Measurements from ENCODE around the gene ANKRD17. TPM values are rescaled to one million over a fixed set of nuclear protein-coding genes. Genes with fewer than 3 reads are reported as not detected.

The ANKRD17 gene

GRCh38 chr4:73037057-73037456 is 221.5 kb downstream of the ANKRD17 start:
- no peaks in the 10 kb centered on the region for H3K36me3 ChIP-seq (ENCODE audit: control insufficient read depth, insufficient read depth, low read length)
- H3K79me2 ChIP-seq (ENCODE audit: control insufficient read depth, insufficient read depth, low read length), result no peaks in the 10 kb centered on the region
- no peaks in the 10 kb centered on the region for H3K79me1 ChIP-seq (ENCODE audit: low read length)
- H2BK5ac ChIP-seq (ENCODE audit: low read length), result no peak overlapping the region
- H4K8ac ChIP-seq (ENCODE audit: low read depth, low read length), result no peak overlapping the region
- H2AK5ac ChIP-seq (ENCODE audit: low read length), result no peak overlapping the region
- no peaks in the 10 kb centered on the region for H3K27me3 ChIP-seq (ENCODE audit: insufficient read depth, low read length, poor library complexity)
- no peak overlapping the region for H3K9ac ChIP-seq (ENCODE audit: low read length)
- WGBS (ENCODE audit: extremely low coverage, insufficient coverage, low lambda C conversion rate), result no CpG with 5 or more reads among the region's 4 CpGs
- no peak overlapping the region for H3K23ac ChIP-seq (ENCODE audit: low read length)
- no peak overlapping the region for H3K4me2 ChIP-seq (ENCODE audit: low read length)
- H2BK120ac ChIP-seq (ENCODE audit: low read depth, low read length), result no peak overlapping the region
- H3K27ac ChIP-seq (ENCODE audit: low read depth, low read length), result no peak overlapping the region
- H3K18ac ChIP-seq (ENCODE audit: low read length), result no peak overlapping the region
- no peak overlapping the region for H3K56ac ChIP-seq (ENCODE audit: low read length)
- no peak overlapping the region for H4K5ac ChIP-seq (ENCODE audit: low read length)
- H3K4me3 ChIP-seq (ENCODE audit: low read length), result no peak overlapping the region
- peak; percentile 29 for DNase-seq
- H2BK15ac ChIP-seq (replicated peaks; ENCODE audit: low read depth), result no peak overlapping the region
- no peaks in the 10 kb centered on the region for H3K4me1 ChIP-seq (ENCODE audit: control insufficient read depth, low read depth, low read length)
- no peak overlapping the region for H3K4ac ChIP-seq (ENCODE audit: low read depth, low read length)

DNA sequence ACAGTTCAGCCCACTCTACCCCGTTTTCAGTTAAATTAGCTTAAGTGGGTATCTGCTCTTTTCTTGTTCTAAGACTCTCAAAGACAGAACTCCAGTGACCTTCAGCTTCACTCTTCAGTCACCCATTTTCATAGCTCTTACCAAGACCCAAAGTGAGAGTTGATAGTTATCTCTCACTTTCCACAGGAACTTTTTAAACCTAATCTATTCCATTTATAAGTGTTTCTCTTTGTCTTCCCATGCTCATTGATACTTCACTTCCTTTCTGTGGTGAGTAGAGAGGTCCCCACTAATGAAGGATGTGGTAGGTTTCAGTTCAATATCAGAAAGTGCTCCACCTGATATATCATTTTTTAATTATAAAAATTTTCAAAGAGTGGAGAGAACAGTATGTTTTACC is 222.5 kb downstream of the ANKRD17 start:
- no peak overlapping the region for H4K5ac ChIP-seq (ENCODE audit: low read length)
- no peak overlapping the region for H3K9ac ChIP-seq (ENCODE audit: low read length)
- H3K4me2 ChIP-seq (ENCODE audit: low read length), result no peak overlapping the region
- no peak overlapping the region for H2BK120ac ChIP-seq (ENCODE audit: low read depth, low read length)
- no peaks in the 10 kb centered on the region for H3K36me3 ChIP-seq (ENCODE audit: control insufficient read depth, insufficient read depth, low read length)
- H3K27me3 ChIP-seq (ENCODE audit: insufficient read depth, low read length, poor library complexity), result no peaks in the 10 kb centered on the region
- no CpG with 5 or more reads among the region's 1 CpG for WGBS (ENCODE audit: extremely low coverage, insufficient coverage, low lambda C conversion rate)
- no peak overlapping the region for H3K4me3 ChIP-seq (ENCODE audit: low read length)
- no peaks in the 10 kb centered on the region for H3K79me2 ChIP-seq (ENCODE audit: control insufficient read depth, insufficient read depth, low read length)
- no peak overlapping the region for H3K4ac ChIP-seq (ENCODE audit: low read depth, low read length)
- H3K4me1 ChIP-seq (ENCODE audit: control insufficient read depth, low read depth, low read length), result no peaks in the 10 kb centered on the region
- H2BK5ac ChIP-seq (ENCODE audit: low read length), result no peak overlapping the region
- H3K23ac ChIP-seq (ENCODE audit: low read length), result no peak overlapping the region
- H4K8ac ChIP-seq (ENCODE audit: low read depth, low read length), result no peak overlapping the region
- H3K27ac ChIP-seq (ENCODE audit: low read depth, low read length), result no peak overlapping the region
- H2BK15ac ChIP-seq (replicated peaks; ENCODE audit: low read depth), result no peak overlapping the region
- H3K79me1 ChIP-seq (ENCODE audit: low read length), result no peaks in the 10 kb centered on the region
- no peak overlapping the region for H3K56ac ChIP-seq (ENCODE audit: low read length)
- no peak overlapping the region for H2AK5ac ChIP-seq (ENCODE audit: low read length)
- H3K18ac ChIP-seq (ENCODE audit: low read length), result no peak overlapping the region
- DNase-seq, result no peak

GRCh38 chr4:73034896-73035295 is 223.7 kb downstream of the ANKRD17 start:
- Histone ChIP-seq H3K27ac (ENCODE audit: low read depth, low read length) (no peak overlapping the region), H3K4ac (ENCODE audit: low read depth, low read length) (no peak overlapping the region), H2BK5ac (ENCODE audit: low read length) (no peak overlapping the region), H3K36me3 (ENCODE audit: control insufficient read depth, insufficient read depth, low read length) (no peaks in the 10 kb centered on the region), H2AK5ac (ENCODE audit: low read length) (no peak overlapping the region), H3K27me3 (ENCODE audit: insufficient read depth, low read length, poor library complexity) (no peaks in the 10 kb centered on the region), H3K79me2 (ENCODE audit: control insufficient read depth, insufficient read depth, low read length) (no peaks in the 10 kb centered on the region), H3K4me3 (ENCODE audit: low read length) (no peak overlapping the region), H3K23ac (ENCODE audit: low read length) (no peak overlapping the region), H3K56ac (ENCODE audit: low read length) (no peak overlapping the region), H3K4me1 (ENCODE audit: control insufficient read depth, low read depth, low read length) (no peaks in the 10 kb centered on the region), H3K9ac (ENCODE audit: low read length) (no peak overlapping the region), H3K79me1 (ENCODE audit: low read length) (no peaks in the 10 kb centered on the region), H4K8ac (ENCODE audit: low read depth, low read length) (no peak overlapping the region), H2BK15ac (replicated peaks; ENCODE audit: low read depth) (no peak overlapping the region), H3K18ac (ENCODE audit: low read length) (no peak overlapping the region), H3K4me2 (ENCODE audit: low read length) (no peak overlapping the region), H2BK120ac (ENCODE audit: low read depth, low read length) (no peak overlapping the region), H4K5ac (ENCODE audit: low read length) (no peak overlapping the region)
- WGBS (ENCODE audit: extremely low coverage, insufficient coverage, low lambda C conversion rate), result no CpG with 5 or more reads among the region's 2 CpGs
- DNase-seq, result no peak

DNA sequence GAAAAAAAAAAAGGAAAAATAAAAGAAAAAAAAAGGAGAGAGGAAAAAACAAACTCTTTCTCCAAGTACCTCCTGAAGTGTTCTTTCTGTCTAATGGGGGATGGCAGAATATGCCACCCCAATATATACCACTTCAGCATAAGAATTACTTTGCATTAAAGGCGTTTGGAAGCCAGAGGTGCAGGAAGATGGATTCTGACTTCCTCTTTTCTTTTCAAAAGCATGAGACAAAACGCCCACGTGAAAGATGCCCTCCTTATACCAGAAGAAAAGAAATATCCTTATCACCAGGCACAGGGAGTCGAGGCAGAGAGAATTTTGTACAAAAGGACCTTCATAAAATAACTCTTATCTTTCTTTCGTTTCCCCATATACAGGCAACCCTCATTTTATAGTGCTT is 230.0 kb downstream of the ANKRD17 start:
- no peak overlapping the region for H3K56ac ChIP-seq (ENCODE audit: low read length)
- H3K27me3 ChIP-seq (ENCODE audit: insufficient read depth, low read length, poor library complexity), result no peaks in the 10 kb centered on the region
- no peak overlapping the region for H2BK15ac ChIP-seq (replicated peaks; ENCODE audit: low read depth)
- H3K18ac ChIP-seq (ENCODE audit: low read length), result no peak overlapping the region
- H4K8ac ChIP-seq (ENCODE audit: low read depth, low read length), result no peak overlapping the region
- no peaks in the 10 kb centered on the region for H3K79me2 ChIP-seq (ENCODE audit: control insufficient read depth, insufficient read depth, low read length)
- H3K4me2 ChIP-seq (ENCODE audit: low read length), result no peak overlapping the region
- no CpG with 5 or more reads among the region's 5 CpGs for whole genome bisulfite sequencing (ENCODE audit: extremely low coverage, insufficient coverage, low lambda C conversion rate)
- H2BK120ac ChIP-seq (ENCODE audit: low read depth, low read length), result no peak overlapping the region
- no peak overlapping the region for H3K9ac ChIP-seq (ENCODE audit: low read length)
- H3K36me3 ChIP-seq (ENCODE audit: control insufficient read depth, insufficient read depth, low read length), result no peaks in the 10 kb centered on the region
- H3K79me1 ChIP-seq (ENCODE audit: low read length), result no peaks in the 10 kb centered on the region
- no peak overlapping the region for H3K27ac ChIP-seq (ENCODE audit: low read depth, low read length)
- no peak overlapping the region for H4K5ac ChIP-seq (ENCODE audit: low read length)
- no peak overlapping the region for H3K4me3 ChIP-seq (ENCODE audit: low read length)
- no peak overlapping the region for H2AK5ac ChIP-seq (ENCODE audit: low read length)
- no peaks in the 10 kb centered on the region for H3K4me1 ChIP-seq (ENCODE audit: control insufficient read depth, low read depth, low read length)
- no peak for DNase-seq
- H3K4ac ChIP-seq (ENCODE audit: low read depth, low read length), result no peak overlapping the region
- H2BK5ac ChIP-seq (ENCODE audit: low read length), result no peak overlapping the region
- H3K23ac ChIP-seq (ENCODE audit: low read length), result no peak overlapping the region

Small RNA genes lying within 50 kb of the gene (small RNA-seq; reads per million reads assigned to genes)
- not detected for gene RF00334 (ENCODE audit: insufficient read depth)
- gene RNU6ATAC5P (ENCODE audit: insufficient read depth), result not detected

All from mesendoderm (in vitro differentiated cells).